Stomach (tissue), 4 donors: ENCODE results near the gene FAM20B.

Experiments used
- CTCF ChIP-seq, 7 experiments: fragments of 450-650 bp in 4 of 7; fragments of 200-600 bp in 3 of 7; sonication (generic) in 3 of 7; IDR thresholded peaks; one replicate each; pipeline ENCODE4 v1.5.1; 2016 to 2019; ENCODE audit warnings: antibody characterized with exemption in 7 of 7, control low read depth in 2 of 7, mild to moderate bottlenecking in 1 of 7
- EP300 ChIP-seq: sonication (generic); formaldehyde crosslinking; IDR thresholded peaks from one replicate; pipeline ENCODE4 v1.6.1; 2017; ENCODE audit warnings: antibody characterized with exemption

- TF ChIP-seq CTCF (IDR thresholded peaks at IDR 0.05) (peak in 4 of 7 experiments; percentile 13 to 24 (median 16)), EP300 (no peak)
These were observed 79.7 kb downstream of the FAM20B start for GRCh38 chr1:179105393-179105792.
